ENCODE measurements around the gene SNRNP40. TPM values are rescaled to one million over a fixed set of nuclear protein-coding genes. Genes with fewer than 3 reads are reported as not detected.
A peak's percentile ranks its signal among the peaks of the same experiment; 100 is the strongest.

SNRNP40 gene
- total RNA-seq, 1 donor: 112 TPM

GRCh38 chr1:31224068-31224467, 72.5 kb downstream of the SNRNP40 start:
- DNase-seq (ENCODE audit: low read depth): no peak
- no peak overlapping the region for H3K4me3 ChIP-seq (ENCODE audit: low read depth, low read length)
- no peak for TF ChIP-seq CTCF (IDR thresholded peaks at IDR 0.05; ENCODE audit: insufficient read depth, low read length)

GRCh38 chr1:31222176-31222575, 74.4 kb downstream of the SNRNP40 start:
- H3K4me3 ChIP-seq (ENCODE audit: low read depth, low read length): no peak overlapping the region
- DNase-seq (ENCODE audit: low read depth): no peak
- no peak for TF ChIP-seq CTCF (IDR thresholded peaks at IDR 0.05; ENCODE audit: insufficient read depth, low read length)

GRCh38 chr1:31221072-31221471, 75.5 kb downstream of the SNRNP40 start:
- no peak overlapping the region for H3K4me3 ChIP-seq (ENCODE audit: low read depth, low read length)
- TF ChIP-seq CTCF (IDR thresholded peaks at IDR 0.05; ENCODE audit: insufficient read depth, low read length): no peak
- DNase-seq (ENCODE audit: low read depth): no peak

GRCh38 chr1:31219489-31219888, 77.1 kb downstream of the SNRNP40 start:
- H3K4me3 ChIP-seq (ENCODE audit: low read depth, low read length): no peak overlapping the region
- no peak for DNase-seq (ENCODE audit: low read depth)
- TF ChIP-seq CTCF (IDR thresholded peaks at IDR 0.05; ENCODE audit: insufficient read depth, low read length): no peak

- H3K4me3 ChIP-seq (ENCODE audit: low read depth, low read length): no peak overlapping the region
- no peak for DNase-seq (ENCODE audit: low read depth)
- no peak for TF ChIP-seq CTCF (IDR thresholded peaks at IDR 0.05; ENCODE audit: insufficient read depth, low read length)
Measured at GRCh38 chr1:31218705-31219104, 77.9 kb downstream of the SNRNP40 start.

GRCh38 chr1:31216016-31216415, 80.6 kb downstream of the SNRNP40 start:
- H3K4me3 ChIP-seq (ENCODE audit: low read depth, low read length): no peak overlapping the region
- DNase-seq (ENCODE audit: low read depth): peak; percentile 19
- no peak for TF ChIP-seq CTCF (IDR thresholded peaks at IDR 0.05; ENCODE audit: insufficient read depth, low read length)

GRCh38 chr1:31215065-31215570, 81.5 kb downstream of the SNRNP40 start:
- H3K4me3 ChIP-seq (ENCODE audit: low read depth, low read length): no peak overlapping the region
- DNase-seq (ENCODE audit: low read depth): peak; percentile 5
- TF ChIP-seq CTCF (IDR thresholded peaks at IDR 0.05; ENCODE audit: insufficient read depth, low read length): no peak

All from fibroblast of the aortic adventitia (primary cell).